Endothelial cell of umbilical vein (primary cell): ENCODE measurements around the gene HHATL. TPM values are rescaled to one million over a fixed set of nuclear protein-coding genes. Genes with fewer than 3 reads are reported as not detected.

Experiments used
- BruUV-seq: library from RNA; stranded (reverse); fragments of 400-500 nt; replicated peaks from 2 replicates; lab custom pipeline; 2021; lab: Mats Ljungman, UMichigan
- CTCF ChIA-PET: fragments of 300-600, 350-600 bp; sonication (Branson Sonifier 250); formaldehyde crosslinking; loops from one replicate; lab custom pipeline; 2021; ENCODE audit warnings: antibody characterized with exemption, inconsistent platforms; lab: Charles Lee
- POLR2A ChIA-PET: fragments of 300-600, 350-600 bp; sonication (Branson Sonifier 250); formaldehyde crosslinking; loops from one replicate; lab custom pipeline; 2021; ENCODE audit warnings: antibody characterized with exemption, inconsistent platforms; lab: Charles Lee
- DNase-seq: peaks from one replicate; pipeline ENCODE4 v3.0.0-alpha.2; 2011; ENCODE audit warnings: low read depth, low spot score
- FAIRE-seq: peaks from 2 replicates; lab custom pipeline; 2011; peaks lifted over from hg19 to GRCh38; lab: Jason Lieb, UNC
- H2AFZ ChIP-seq: 2 replicates; pipeline ENCODE4 v1.6.0; 2012; ENCODE audit warnings: low read depth, low read length, control low read depth, inconsistent platforms
- H3K27ac ChIP-seq: 2 replicates; pipeline ENCODE4 v1.5.1; 2011; ENCODE audit warnings: low read depth, mild to moderate bottlenecking, control low read depth, low read length, moderate library complexity; ENCODE audit not compliant: insufficient read depth
- H3K27me3 ChIP-seq, 2 experiments: 2 replicates each; pipeline versions ENCODE4 v1.6.0 to v1.6.1; 2011; ENCODE audit warnings: low read length in 2 of 2, mixed read lengths in 1 of 2; ENCODE audit not compliant: control insufficient read depth in 2 of 2, insufficient read depth in 2 of 2
- H3K36me3 ChIP-seq, 2 experiments: 2 replicates in 1 of 2; 3 replicates in 1 of 2; pipeline ENCODE4 v1.5.1; 2011; ENCODE audit warnings: low read length in 2 of 2, mild to moderate bottlenecking in 1 of 2, moderate library complexity in 1 of 2; ENCODE audit not compliant: control insufficient read depth in 2 of 2, insufficient read depth in 2 of 2; ENCODE audit errors: extremely low read depth in 1 of 2
- H3K4me1 ChIP-seq: 3 replicates; pipeline ENCODE4 v1.5.1; 2011; ENCODE audit warnings: mild to moderate bottlenecking, low read length; ENCODE audit not compliant: control insufficient read depth, insufficient read depth; ENCODE audit errors: extremely low read depth
- H3K4me2 ChIP-seq: 2 replicates; pipeline ENCODE4 v1.6.1; 2011; ENCODE audit warnings: low read length, control low read depth, mixed read lengths; ENCODE audit not compliant: insufficient read depth
- H3K4me3 ChIP-seq, 3 experiments: fragments of 200-600 bp in 1 of 3; sonication (generic), shearing (Covaris generic) in 1 of 3; replicated peaks in 1 of 3; 2 replicates each; pipeline ENCODE4 v1.5.1; 2011 to 2016; ENCODE audit warnings: control low read depth in 3 of 3, low read length in 3 of 3, mild to moderate bottlenecking in 2 of 3, inconsistent platforms in 1 of 3, low read depth in 1 of 3, moderate library complexity in 1 of 3; ENCODE audit not compliant: insufficient read depth in 1 of 3
- H3K79me2 ChIP-seq: 2 replicates; pipeline ENCODE4 v1.6.0; 2012; ENCODE audit warnings: low read length, inconsistent platforms; ENCODE audit not compliant: control insufficient read depth, insufficient read depth
- H3K9ac ChIP-seq: replicated peaks from 2 replicates; pipeline ENCODE3; 2011; ENCODE audit warnings: low read length, control low read depth; ENCODE audit not compliant: insufficient read depth; ENCODE audit errors: extremely low read depth
- H3K9me1 ChIP-seq: replicated peaks from 3 replicates; pipeline ENCODE4 v1.6.0; 2011; ENCODE audit warnings: mild to moderate bottlenecking, low read length; ENCODE audit not compliant: control insufficient read depth, insufficient read depth; ENCODE audit errors: extremely low read depth
- H3K9me3 ChIP-seq: replicated peaks from 2 replicates; pipeline ENCODE4 v1.5.1; 2012; ENCODE audit warnings: low read length, inconsistent platforms; ENCODE audit not compliant: control insufficient read depth, insufficient read depth
- H4K20me1 ChIP-seq: replicated peaks from 2 replicates; pipeline ENCODE3; 2011; ENCODE audit warnings: mild to moderate bottlenecking, low read length; ENCODE audit not compliant: control insufficient read depth, insufficient read depth; ENCODE audit errors: extremely low read depth
- EZH2 ChIP-seq: IDR thresholded peaks from 2 replicates; pipeline ENCODE4 v1.6.1; 2012; ENCODE audit warnings: borderline replicate concordance, low read depth, mild to moderate bottlenecking, moderate library complexity, low read length, inconsistent platforms; ENCODE audit not compliant: severe bottlenecking
- FOS ChIP-seq: IDR thresholded peaks from 2 replicates; pipeline ENCODE4 v1.6.1; 2011; ENCODE audit warnings: mild to moderate bottlenecking, low read length, moderate library complexity, borderline replicate concordance; ENCODE audit not compliant: insufficient read depth
- GATA2 ChIP-seq: IDR thresholded peaks from 2 replicates; pipeline ENCODE4 v1.7.0; 2011; ENCODE audit warnings: low read depth, mild to moderate bottlenecking, moderate library complexity, mixed read lengths, low read length; ENCODE audit not compliant: insufficient read length, insufficient read depth
- JUN ChIP-seq: IDR thresholded peaks from 2 replicates; pipeline ENCODE4 v1.6.1; 2011; ENCODE audit warnings: borderline replicate concordance, low read depth; ENCODE audit not compliant: insufficient read length, insufficient read depth
- MAX ChIP-seq: IDR thresholded peaks from 2 replicates; pipeline ENCODE4 v1.6.1; 2011; ENCODE audit not compliant: insufficient read depth, insufficient read length
- MYC ChIP-seq: IDR thresholded peaks from one replicate; pipeline ENCODE4 v1.6.1; 2011; ENCODE audit warnings: mild to moderate bottlenecking, low read depth, low read length
- POLR2A ChIP-seq: IDR thresholded peaks from 2 replicates; pipeline ENCODE4 v1.6.1; 2012; ENCODE audit warnings: low read depth, mild to moderate bottlenecking, control low read depth, low read length
- POLR2AphosphoS5 ChIP-seq: IDR thresholded peaks from 2 replicates; pipeline ENCODE4 v1.6.1; 2012; ENCODE audit warnings: low read depth, mild to moderate bottlenecking, control low read depth, low read length, moderate library complexity; ENCODE audit not compliant: insufficient read depth
- dilution Hi-C: fragments of 300-500 bp; cut with MboI; formaldehyde crosslinking; loops from one replicate; pipeline ENCODE4 v1.15.0; 2019; ENCODE audit warnings: low sequenced_read_pairs; ENCODE audit not compliant: extremely low pct_ligation_motif_present
- intact Hi-C: fragments of 100-400 bp; cut with micrococcal nuclease; formaldehyde crosslinking; loops from one replicate; pipeline ENCODE4 v1.10.0; 2022
- polyA plus RNA-seq, 4 experiments: library from polyadenylated mRNA; depleted of rRNA in 3 of 4; stranded (reverse) in 3 of 4; unstranded in 1 of 4; fragments of >200 nt; gene quantifications; 2 replicates each; pipeline versions ENCODE4 v1.2.1 to v1.2.3, GENCODE V29; 2011 to 2012; ENCODE audit warnings: missing spikeins in 1 of 4
- total RNA-seq: library from RNA; stranded (reverse); gene quantifications from 2 replicates; pipeline ENCODE4 v1.2.3, GENCODE V29; 2021
- TF ChIP-seq, protein P1 (sequence below), 2 donors: IDR thresholded peaks; 1 replicate in 1 of 2; 2 replicates in 1 of 2; pipeline ENCODE4 v1.5.1; 2011; ENCODE audit warnings: low read length in 2 of 2, mild to moderate bottlenecking in 2 of 2, moderate library complexity in 2 of 2, control low read depth in 1 of 2, inconsistent platforms in 1 of 2, low read depth in 1 of 2; ENCODE audit not compliant: insufficient read depth in 1 of 2; ENCODE audit errors: extremely low read depth in 1 of 2

Gene HHATL
- total and polyA plus RNA-seq, 2 donors (not counting 3 experiments of a cell fraction or from before 2014, with no cell fraction given) = not detected

DNA sequence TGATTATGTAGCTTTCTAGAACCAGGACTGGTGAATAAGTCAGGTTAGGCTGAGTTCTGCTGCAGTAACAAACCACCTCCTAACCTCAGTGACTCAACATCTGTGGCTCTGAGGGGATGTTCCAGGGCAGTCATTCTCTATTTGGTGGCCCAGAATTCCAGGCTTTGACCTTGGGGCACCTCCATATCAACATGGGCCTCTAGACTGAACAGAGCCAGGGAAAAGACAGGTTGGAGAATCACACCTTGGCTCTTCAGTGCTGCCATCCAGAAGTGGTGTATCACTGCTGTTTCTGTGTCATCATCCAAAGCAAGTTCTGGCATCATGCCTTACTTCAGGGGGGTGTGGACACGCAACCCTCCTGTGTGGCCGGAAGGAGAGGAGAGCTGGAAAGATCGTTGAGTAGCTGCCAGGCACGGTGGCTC, 33.8 kb downstream of the HHATL start:
- Histone ChIP-seq H3K4me3 (no peak overlapping the region), H3K36me3 (no peaks in the 10 kb centered on the region), H3K79me2 (no peaks in the 10 kb centered on the region), H3K9me3 (no peaks in the 10 kb centered on the region), H3K27me3 (no peaks in the 10 kb centered on the region), H3K9ac (no peak overlapping the region), H3K4me1 (no peaks in the 10 kb centered on the region), H2AFZ (no peak overlapping the region), H3K4me2 (no peak overlapping the region), H4K20me1 (no peaks in the 10 kb centered on the region), H3K9me1 (no peaks in the 10 kb centered on the region), H3K27ac (no peak overlapping the region)
- ChIA-PET CTCF (interaction anchor here (1.3 to 1.7 kb wide), 2 partner anchors 11 to 13 kb away, joined by 4 read pairs; no protein-coding TSS in a partner anchor), POLR2A (no interaction called here)
- TF ChIP-seq MAX = no peak
- dilution Hi-C loops = no loop called here
- DNase-seq = no peak
- intact Hi-C loops = no loop called here
- BruUV-seq = no TSS peak
- FAIRE-seq = no peak

DNA sequence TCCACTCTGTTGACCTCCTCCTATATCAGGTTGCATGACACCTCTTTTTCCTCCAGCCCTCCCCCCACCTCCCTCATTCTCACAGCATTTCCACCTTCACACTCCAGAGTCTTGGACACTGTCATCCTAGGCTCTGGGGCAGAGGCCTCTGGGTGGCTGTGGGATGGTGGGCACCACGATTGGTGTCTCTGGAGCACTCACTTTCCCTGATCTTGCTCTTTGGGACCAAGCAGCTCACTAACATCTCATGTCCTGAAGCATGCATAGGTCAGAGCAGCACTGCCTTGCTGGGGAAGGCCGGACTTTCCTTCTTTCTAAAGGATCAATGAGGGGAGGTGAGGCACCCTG, 34.2 kb downstream of the HHATL start:
- BruUV-seq = no TSS peak
- POLR2A ChIA-PET = no interaction called here
- CTCF ChIA-PET = interaction anchor here (1.7 kb wide), 1 partner anchor 10 kb away, joined by 4 read pairs; no protein-coding TSS in a partner anchor

More for the DNA sequence above, 34.2 kb downstream of the HHATL start:
- no peak overlapping the region for H3K4me3 ChIP-seq
- no peak for TF ChIP-seq POLR2A
- no peak for TF ChIP-seq GATA2
- TF ChIP-seq JUN = no peak
- no peak for TF ChIP-seq EZH2
- TF ChIP-seq, protein P1, sequence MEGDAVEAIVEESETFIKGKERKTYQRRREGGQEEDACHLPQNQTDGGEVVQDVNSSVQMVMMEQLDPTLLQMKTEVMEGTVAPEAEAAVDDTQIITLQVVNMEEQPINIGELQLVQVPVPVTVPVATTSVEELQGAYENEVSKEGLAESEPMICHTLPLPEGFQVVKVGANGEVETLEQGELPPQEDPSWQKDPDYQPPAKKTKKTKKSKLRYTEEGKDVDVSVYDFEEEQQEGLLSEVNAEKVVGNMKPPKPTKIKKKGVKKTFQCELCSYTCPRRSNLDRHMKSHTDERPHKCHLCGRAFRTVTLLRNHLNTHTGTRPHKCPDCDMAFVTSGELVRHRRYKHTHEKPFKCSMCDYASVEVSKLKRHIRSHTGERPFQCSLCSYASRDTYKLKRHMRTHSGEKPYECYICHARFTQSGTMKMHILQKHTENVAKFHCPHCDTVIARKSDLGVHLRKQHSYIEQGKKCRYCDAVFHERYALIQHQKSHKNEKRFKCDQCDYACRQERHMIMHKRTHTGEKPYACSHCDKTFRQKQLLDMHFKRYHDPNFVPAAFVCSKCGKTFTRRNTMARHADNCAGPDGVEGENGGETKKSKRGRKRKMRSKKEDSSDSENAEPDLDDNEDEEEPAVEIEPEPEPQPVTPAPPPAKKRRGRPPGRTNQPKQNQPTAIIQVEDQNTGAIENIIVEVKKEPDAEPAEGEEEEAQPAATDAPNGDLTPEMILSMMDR (IDR thresholded peaks at IDR 0.05; ENCODE audit: extremely low read depth in 1 of 2, insufficient read depth in 1 of 2, low read depth in 1 of 2, low read length in 2 of 2) = no peak
- TF ChIP-seq FOS = no peak
- no peak for TF ChIP-seq MYC
- TF ChIP-seq MAX = no peak
- no peak for TF ChIP-seq POLR2AphosphoS5
- intact Hi-C loops = no loop called here
- no peaks in the 10 kb centered on the region for H4K20me1 ChIP-seq
- no peak overlapping the region for H2AFZ ChIP-seq
- H3K9me3 ChIP-seq = no peaks in the 10 kb centered on the region
- H3K4me2 ChIP-seq = no peak overlapping the region
- no peaks in the 10 kb centered on the region for H3K4me1 ChIP-seq
- no peaks in the 10 kb centered on the region for H3K36me3 ChIP-seq
- no peak overlapping the region for H3K9ac ChIP-seq
- DNase-seq (no peak), FAIRE-seq (no peak)
- no peak overlapping the region for H3K27ac ChIP-seq
- no peaks in the 10 kb centered on the region for H3K79me2 ChIP-seq
- dilution Hi-C loops = no loop called here
- no peaks in the 10 kb centered on the region for H3K9me1 ChIP-seq
- no peaks in the 10 kb centered on the region for H3K27me3 ChIP-seq
